IPS-NIHi7 (cell line): ENCODE data around the gene TMEM163.
"Not testable (repeated sequence)": the region's sequence is repeated elsewhere in the genome, so short reads cannot be mapped to it uniquely, and the experiment has no call there.

Source experiments
- DNase-seq: peaks from one replicate; pipeline ENCODE4 v3.0.0; 2012; ENCODE audit warnings: mixed read lengths; ENCODE audit errors: extremely low spot score

The TMEM163 gene

DNA sequence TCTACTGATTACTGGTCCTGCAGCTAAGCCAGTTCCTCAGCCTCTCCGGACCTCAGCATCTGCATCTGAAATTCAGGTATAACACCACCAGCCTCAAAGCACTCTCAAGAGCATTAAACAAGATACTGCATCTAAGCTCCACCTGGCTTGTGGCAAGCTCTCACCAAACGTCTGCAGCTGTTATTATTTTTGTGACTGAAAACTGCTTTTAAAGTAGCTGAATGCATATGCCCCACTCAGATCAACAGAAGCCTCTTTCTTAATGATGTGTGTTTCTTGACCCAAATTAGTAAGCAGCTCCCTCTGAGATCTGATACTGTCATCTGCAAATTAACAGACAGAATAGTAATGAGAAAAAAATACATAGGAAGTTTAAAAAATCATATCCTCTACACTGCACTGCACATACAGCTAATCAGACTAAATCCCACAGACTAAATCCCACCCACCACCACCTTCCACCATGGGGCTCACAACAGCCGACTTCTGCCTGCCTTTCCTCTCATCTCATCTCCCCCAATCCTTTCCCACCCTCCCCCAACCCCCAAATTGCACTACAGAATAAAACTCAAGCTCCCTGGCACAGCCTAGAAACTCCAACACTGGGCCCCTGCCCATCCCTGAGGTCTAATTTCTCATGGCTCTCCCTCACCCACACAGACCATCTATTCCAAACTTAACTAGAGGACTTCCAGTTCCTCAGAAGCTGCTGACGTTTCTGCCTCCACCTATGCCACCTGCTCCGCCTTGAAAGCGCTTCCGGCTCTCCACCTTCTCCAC is 52.9 kb downstream of the TMEM163 start:
- DNase-seq, result no peak

DNA sequence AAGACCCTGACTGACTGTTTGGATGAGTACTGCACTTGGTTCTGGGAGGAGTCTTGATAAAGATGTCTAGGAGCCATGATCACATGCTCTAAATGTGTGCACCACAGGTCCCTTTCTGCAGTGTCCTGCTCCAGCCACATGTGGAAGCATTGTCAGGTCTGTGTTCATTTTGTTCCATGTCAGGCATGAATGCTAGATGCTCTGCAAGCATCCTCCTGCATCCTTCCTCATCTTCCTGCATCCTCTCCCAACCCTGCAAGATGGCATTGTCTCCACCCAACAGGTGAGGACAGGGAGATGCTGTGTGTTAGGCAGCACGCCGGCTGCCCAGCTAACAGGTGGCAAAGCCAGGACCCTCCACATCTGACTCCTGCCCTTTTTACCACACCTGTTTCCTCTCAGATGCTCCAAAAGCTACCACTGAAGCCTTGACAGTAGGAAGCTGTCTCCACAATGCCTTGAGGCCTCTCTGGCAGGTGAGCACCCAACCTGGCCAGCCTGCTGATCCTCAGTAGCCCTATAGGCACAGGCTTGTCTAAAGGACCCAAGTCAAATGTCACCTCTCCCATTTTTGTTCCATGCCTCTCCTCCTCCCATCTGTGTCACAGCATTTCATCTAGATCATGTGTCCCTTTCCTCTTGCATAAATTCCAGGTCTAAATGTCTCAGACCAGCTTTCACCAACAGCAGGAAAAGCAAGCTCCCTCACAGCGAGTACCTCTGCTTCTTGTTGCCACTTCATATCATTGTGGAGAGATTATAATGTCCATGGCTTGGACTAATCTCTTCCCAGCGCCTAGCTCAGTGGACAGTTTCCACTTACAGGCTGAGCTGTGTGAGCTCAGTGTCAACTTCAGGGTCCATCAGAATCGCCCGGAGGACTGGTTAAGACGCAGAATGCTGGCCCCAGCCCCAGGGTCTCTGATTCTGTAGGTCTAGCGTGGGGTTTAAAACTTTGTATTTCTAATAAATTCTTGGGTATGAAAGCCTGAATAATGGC is 55.0 kb downstream of the TMEM163 start:
- no peak for DNase-seq

DNA sequence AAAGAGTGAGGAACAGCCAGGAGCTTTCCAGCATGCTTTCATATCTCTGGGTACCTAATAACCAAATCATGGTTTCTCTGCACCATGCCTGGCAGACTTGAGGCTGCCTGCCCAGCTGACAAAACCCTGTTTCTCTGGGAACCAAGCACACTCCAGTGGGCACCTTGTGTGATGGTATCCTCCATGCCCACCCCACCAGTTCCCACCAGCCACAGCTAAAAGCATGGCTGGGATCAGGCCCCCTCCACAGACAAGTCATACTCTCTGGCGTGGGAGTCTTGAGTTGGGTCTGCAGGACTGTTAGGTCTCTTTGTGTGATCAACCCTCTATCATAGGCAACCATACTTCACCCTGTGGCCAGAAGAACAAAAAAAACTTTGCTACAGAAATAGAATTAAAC is 56.0 kb downstream of the TMEM163 start:
- DNase-seq, result no peak

DNA sequence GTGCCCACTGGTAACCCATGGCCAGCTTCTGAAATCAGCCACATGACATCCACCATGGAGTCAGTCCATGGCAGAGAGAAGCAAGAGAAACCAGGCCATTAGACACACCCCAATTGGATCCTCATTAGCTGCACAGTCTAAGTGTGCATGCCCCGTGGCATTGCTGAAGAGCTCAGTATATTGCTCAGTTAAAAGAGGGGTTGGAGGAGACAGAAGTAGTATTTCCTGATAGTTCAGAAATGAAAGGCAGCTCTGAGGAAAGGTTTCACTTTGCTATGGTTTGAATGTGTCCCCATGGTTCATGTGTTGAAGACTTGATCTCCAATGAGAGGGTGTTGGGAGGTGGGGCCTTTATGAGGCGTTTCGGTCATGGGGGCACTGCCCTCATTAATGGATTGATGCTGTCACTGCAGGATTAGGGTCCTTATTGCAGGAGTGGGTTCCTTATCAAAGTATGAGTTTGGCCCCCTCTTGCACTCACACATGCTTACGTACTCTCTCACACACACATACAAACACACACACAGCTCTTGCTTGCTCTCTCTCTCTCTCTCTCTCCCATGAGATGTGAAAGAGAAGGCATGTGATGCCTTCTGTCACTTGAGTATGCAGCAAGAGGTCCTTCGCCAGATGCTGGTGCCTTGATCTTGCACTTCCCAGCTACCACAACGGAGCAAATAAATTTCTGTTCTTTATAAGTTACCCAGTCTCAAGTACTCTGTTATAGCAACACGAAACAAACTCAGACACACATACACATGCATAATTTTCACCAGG is 58.0 kb downstream of the TMEM163 start:
- DNase-seq, result no peak

DNA sequence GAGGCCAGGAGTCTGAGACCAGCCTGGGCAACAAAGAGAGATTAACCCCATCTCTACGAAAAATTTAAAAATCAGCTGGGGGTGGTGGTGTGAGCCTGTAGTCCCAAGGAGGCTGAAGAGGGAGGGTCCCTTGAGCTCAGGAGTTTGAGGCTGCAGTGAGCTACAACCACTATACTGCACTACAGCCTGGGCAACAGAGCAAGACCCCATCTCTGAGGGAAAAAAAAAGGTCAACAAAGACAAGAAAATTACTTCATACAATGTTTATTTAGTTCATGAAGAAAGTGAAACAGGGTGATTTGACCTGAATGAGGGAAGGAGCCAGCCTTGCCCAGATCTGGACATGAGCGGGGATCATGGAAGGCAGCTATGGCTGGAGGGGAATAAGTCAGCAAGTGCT is 59.1 kb downstream of the TMEM163 start:
- no peak for DNase-seq

DNA sequence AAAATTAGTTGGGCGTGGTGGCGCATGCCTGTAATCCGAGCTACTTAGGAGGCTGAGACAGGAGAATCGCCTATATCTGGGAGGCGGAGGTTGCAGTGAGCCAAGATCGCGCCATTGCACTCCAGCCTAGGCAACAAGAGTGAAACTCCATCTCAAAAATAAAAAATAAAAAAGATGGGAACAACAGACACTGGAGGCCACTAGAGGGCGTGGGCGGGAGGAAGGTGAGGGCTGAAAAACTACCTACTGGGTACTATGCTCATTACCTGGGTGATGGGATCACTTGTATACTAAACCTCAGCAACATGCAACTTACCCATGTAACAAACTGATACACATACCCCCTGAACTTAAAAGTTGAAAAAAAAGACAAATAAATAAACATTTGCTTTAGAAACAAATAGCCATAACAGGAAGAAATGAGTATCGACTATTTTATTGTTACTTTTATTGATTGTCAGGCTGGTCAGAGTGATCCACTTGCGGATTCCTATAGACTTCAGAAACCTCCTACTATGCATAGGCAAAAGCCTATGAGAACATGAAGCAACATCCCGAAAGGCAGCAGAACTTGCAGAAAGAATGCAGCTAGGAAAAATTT is 61.0 kb downstream of the TMEM163 start:
- no peak for DNase-seq

DNA sequence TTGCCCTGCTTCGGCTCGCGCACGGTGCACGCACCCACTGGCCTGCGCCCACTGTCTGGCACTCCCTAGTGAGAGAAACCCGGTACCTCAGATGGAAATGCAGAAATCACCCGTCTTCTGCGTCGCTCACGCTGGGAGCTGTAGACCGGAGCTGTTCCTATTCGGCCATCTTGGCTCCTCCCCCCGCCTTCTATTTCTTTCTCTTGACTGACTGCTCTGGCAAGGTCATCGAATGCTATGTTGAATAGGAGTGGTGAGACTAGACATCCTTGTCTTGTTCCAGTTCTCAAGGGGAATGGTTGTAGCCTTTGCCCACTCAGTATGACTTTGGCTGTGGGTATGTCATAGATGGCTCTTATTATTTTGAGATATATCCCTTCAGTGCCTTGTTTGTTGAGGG is 62.4 kb downstream of the TMEM163 start:
- not testable (repeated sequence) for DNase-seq

DNA sequence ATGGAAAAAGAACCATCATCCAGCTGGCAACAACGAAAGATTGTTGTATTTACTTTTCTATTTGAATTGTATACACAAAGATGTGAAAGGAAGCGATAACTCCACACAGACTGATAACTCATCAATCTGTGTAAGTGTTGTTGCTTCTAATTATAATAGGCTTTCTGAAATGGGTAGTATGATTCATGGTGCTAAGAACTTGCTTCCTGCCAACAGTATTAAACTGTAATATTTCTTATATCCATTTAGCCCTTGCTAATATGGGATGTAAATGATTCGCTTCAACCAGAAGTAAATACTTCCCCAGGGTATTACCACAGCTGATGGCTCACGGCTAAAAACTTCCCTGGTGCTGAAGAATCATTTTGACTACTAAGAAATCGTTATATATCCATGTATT is 70.2 kb downstream of the TMEM163 start:
- DNase-seq, result no peak

DNA sequence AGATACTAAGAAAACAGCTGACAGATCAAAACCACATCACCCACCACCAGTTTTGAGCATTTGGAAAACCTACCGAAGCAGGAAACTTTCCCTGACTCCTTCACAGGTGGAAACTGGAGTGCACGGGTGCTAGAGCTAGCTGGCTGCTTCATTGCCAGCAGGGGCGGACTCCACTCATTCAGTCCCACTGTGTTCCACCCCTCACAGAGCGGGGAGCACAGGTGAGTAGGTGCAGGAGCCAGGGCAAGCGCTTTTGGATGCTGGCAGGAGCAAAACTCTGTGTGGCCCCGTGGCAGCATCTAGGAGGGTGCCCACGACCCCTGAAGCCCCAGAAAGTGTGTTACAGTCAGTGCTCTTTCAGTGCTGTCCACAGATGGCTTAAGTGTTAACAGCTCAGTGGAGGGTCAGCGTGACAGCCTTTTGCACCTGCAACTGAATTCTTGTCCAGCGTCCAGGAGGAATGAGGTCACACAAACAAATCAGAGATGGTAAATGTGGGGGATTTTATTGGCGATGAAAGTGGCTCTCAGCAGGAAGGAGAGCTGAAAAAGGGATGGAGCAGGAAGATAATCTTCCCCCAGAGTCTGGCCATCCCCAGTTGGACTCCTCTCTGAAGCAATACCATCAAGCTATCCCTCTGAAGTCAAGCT is 71.1 kb downstream of the TMEM163 start:
- DNase-seq, result no peak

DNA sequence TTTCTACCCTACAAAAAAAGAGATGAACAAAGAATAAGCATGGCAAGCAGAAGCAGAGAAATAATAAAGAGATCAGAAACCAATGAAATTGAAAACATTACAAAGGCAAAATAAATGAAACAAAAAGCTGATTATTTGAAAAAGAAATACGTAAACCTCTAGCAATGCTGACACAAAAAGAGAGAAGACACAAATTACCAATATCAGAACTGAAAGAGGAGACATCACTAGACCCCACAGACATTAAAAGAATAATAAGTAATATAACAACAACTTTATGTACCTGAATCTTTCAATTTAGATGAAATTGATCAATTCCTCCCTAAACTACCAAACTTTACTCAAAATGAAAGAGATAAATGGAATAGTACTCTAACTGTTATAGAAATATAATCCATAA is 75.9 kb downstream of the TMEM163 start:
- DNase-seq, result no peak

DNA sequence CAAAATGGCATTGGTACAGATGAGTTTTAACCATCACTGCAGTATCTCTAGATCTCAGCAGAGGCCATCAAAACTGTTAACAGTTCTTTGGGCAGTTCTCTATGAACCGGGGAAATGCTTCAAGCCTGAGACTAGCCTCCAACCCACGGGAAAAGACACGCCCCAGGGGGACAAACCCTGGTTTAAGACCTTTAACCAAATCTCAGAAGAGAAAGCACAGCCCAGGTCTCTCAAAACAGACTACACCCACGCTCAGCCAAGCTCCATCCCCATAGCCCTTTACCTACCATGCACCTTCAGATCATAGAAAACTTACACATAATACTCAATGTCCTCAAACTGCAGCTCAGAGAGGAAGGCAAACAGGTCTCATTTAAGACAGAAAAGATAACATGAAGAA is 78.3 kb downstream of the TMEM163 start:
- DNase-seq, result no peak

DNA sequence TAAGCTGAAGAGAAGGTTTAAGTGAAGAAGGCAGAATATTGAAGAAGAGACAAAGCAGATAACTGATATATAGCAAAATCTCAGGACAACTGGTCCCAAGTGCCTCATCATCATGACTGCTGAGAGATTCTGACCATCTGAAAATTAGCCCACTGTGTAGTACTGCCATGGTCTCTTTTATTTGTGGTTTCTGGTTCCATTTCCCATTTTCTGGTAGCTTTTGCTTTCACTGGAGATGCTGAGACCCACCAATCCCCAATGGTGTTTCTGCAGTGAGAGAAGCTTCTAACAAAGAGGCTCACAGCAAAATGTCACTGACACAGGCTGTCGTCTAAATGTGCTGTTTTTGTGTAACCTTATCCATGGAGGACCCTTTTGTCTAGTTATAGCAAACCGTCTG is 79.5 kb downstream of the TMEM163 start:
- DNase-seq, result no peak

DNA sequence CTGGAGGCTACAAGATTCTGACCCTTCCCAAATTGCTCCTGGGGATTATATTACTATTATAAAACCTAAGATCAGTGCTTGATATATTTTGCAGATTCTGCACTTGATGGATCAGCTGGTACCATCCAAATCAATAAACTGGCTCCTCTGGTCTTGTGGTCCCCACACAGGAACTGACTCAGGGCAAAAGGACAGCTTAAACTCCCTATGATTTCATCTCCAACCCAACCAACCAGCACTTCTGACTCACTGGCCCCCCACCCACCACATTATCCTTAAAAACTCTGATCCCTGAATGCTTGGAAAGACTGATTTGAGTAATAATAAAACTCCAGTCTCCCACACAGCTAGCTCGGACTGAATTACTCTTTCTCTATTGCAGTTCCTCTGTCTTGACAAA is 82.1 kb downstream of the TMEM163 start:
- no peak for DNase-seq

DNA sequence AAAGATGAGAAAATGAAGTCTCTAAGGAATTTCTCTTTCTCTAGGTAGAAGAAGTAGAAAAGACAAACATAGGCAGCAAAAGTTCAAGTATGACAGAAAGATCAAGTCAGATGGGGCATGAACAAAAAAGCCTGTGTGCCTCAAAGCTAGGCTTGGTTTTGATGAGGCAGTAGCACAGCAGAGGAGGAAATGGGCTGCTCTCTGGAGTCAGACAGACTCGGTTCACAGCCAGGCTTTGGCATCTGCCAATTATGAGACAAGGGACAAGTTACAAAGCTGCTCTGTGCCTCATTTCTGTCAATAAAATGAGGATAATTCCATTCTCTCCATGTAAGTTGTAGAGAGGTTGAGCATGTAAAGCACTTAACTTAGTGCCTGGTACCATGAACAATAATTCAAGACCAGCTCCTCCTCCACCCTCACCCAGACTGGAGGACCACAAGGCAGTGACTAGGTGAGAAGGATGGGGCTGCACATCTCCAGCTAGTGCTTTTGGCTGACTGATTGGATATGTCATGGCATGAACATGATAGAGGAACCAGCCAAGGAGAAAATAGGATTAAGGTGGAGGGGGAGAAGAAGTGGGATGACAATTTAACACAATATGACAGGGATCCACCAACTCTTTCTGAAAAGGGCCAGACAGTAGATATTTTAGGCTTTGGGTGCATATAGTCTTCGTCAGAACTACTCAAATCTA is 84.6 kb downstream of the TMEM163 start:
- DNase-seq, result no peak

DNA sequence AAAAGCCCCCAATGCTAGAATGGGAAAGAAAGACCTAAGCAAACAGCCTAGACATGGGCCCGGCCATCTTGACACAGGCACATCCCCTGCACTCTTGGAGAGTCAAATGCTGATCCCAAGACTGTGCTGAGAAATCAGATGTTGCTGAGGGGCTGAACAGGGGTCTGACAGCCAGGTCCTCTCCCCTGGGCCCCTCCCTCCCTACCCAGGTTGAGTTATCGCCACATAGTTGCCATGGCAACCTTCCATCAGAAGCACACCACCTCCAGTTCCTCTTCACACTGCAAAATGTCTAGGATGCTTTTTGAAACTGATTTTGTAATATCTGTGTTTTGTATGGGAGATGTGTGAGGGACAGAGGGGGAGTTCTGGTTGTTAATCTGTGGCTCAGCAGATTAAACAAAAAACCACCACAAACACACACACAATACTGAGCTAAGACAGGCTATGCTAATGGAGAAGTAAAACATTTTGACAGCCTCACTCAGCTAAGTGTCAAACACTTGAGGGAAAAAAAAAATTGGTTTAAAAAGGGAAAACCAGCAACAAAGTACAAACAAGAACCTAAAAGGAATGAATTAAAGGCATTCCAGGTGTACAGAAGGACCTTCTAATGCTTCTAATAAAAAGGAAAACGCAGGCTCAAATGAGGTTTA is 88.2 kb downstream of the TMEM163 start:
- no peak for DNase-seq

DNA sequence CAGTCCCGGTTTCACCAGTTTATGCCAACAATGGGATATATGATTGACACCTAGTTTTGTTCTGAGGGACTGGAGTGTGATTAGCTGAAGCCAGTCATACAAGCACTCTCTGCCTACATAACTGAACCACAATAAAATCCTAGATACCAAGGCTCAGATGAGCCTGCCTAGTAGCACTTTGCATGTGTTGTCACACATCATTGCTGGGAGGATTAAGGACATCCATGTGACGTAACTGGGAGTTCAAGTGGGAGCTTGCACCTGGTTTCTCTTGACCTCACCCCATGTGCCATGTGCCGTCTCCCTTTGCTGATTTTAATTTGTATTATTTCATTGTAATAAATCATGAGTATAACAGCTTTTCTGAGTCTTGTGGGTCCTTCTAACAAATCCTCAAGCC is 90.3 kb downstream of the TMEM163 start:
- DNase-seq, result no peak

DNA sequence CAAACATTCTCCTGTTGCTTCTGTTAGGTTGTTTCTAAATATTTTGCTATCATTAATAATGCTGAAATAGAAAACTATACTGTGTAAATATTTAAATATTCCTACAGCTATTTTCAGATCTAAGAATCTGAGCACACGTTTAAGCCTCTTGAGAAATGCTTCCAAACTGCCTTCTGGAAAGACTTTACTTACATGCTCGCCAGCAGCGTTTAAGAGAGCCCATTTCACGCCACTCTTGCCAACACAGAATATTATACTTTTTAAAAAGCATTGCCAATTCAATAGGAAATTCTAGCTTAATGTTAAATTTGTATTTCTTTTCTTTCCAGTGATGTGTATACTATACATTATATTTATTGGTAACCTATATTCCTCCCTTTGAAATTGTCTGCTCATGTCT is 92.0 kb downstream of the TMEM163 start:
- DNase-seq, result no peak

DNA sequence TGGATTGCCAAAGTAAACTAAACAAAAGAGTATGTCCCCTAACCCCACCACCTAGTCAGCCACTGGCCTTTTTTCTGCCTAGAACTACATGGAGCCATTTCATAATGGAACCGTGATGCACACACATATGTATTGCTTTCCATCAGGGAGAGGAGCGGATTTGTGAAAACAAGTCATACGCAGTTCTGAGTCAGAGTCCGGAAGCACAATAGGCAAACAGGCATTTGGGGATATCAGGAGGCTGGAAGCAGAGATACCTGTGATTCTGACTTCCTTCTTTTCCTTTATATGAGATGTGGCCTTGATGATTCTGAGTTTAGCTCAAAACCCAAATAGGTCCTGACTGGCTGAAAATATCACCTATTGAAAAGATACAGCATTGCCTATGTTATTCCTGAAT is 93.5 kb downstream of the TMEM163 start:
- no peak for DNase-seq

DNA sequence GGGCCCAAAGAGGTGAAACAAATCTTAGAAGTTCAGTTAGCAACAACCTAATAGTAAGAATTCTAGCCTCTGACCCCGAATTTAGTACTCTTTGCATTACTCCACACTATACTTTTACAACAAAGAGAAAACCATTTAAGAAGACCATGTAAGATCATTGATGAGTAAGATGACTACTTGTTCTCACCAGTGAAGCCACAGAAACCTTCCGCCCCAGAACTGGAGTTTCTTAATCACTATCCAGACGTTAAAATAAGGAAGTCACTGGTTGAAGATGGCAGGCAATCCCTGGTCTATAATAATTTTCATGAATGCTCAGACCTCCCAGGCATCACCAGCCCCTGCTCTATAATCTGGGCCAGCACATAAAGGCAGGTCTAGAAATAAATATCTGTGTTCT is 95.0 kb downstream of the TMEM163 start:
- DNase-seq, result no peak

DNA sequence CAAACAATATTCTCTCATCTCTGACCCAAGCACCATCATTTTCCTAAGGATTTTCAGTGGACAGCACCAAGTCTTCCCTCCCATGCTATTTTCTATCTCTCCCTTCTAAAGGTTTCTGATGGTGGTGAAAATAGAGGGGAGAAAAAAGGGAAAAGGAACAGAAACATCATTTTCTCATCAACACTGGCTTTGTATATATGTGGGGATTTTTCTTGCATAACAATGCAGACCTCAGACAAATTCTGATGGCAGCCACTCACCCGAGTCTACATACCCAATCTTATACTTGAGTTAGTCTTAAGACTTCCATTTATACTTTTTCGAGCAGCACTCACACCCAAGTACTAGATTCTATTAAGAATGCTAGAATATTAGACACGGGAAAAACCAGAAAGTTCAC is 95.8 kb downstream of the TMEM163 start:
- DNase-seq, result no peak
